GM21619 (cell line): Measurements from ENCODE around the gene PDIA4.
"Not testable (repeated sequence)": the region's sequence is repeated elsewhere in the genome, so short reads cannot be mapped to it uniquely, and the experiment has no call there.

ENCODE experiments used
- ATAC-seq: cut with Tn5 transposase; IDR thresholded peaks from one replicate; pipeline ENCODE4 v1.9.1; 2021; ENCODE audit not compliant: unreplicated experiment

PDIA4 gene, protein sequence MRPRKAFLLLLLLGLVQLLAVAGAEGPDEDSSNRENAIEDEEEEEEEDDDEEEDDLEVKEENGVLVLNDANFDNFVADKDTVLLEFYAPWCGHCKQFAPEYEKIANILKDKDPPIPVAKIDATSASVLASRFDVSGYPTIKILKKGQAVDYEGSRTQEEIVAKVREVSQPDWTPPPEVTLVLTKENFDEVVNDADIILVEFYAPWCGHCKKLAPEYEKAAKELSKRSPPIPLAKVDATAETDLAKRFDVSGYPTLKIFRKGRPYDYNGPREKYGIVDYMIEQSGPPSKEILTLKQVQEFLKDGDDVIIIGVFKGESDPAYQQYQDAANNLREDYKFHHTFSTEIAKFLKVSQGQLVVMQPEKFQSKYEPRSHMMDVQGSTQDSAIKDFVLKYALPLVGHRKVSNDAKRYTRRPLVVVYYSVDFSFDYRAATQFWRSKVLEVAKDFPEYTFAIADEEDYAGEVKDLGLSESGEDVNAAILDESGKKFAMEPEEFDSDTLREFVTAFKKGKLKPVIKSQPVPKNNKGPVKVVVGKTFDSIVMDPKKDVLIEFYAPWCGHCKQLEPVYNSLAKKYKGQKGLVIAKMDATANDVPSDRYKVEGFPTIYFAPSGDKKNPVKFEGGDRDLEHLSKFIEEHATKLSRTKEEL

DNA sequence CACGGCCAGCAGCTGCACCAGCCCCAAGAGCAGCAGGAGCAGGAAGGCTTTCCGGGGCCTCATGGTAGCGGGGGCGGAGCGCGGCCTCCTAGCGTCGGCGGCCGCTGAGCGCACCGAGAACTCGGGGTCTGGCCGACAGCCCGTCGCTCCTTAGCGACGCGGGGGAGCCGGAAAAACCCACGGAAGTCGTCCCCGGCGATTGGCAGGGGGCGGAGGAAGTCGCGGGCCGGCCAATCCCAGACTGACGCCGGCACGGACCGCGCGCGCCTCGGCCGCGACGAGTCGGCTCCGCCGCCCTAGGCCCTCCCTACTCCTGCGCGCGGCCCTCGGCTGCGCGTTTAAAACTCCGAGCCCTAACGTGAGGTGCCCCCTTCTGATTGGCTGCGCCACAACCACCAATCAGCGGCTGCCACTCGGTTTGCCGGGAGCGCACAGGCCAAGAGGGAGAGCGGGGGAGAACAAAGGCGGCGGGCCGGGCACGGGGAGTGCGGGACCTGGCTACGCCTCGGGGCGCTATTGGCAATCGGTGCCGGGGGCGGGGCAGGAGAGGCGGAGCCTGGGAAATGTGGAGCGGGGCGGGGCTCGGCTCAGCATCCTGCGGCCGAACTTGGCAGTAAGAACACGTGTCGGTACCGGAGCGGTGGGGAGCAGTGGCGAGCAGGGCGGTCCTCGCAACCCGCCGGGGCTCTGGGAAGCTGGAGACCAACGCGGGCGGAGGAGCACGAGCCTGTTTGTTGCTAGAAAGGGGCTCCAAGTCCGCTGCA lies at the start of gene PDIA4:
Gene PDIA4 (minus strand): TSS at position 160 of the 764 bp plus-strand sequence. CDS start 97 bp downstream, at position 63.
- ATAC-seq = peak; percentile 88

DNA sequence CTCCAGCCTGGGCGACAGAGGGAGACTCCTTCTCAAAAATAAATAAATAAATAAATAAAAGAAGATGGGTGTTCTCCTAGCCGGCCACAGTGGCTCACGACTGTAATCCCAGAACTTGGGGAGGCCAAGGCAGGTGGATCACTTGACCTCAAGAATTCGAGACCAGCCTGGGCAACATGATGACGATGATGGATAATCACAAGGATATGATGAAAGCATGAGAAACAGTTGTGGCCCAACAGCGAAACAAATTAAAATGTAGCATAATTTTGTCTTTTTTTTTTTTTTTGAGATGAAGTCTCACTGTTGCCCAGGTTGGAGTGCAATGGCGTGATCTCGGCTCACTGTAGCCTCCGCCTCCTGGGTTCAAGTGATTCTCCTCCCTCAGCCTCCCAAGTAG lies 49.3 kb upstream of the PDIA4 start:
- ATAC-seq = no peak

GRCh38 chr7:149075286-149075685 lies 47.0 kb upstream of the PDIA4 start:
- no peak for ATAC-seq

DNA sequence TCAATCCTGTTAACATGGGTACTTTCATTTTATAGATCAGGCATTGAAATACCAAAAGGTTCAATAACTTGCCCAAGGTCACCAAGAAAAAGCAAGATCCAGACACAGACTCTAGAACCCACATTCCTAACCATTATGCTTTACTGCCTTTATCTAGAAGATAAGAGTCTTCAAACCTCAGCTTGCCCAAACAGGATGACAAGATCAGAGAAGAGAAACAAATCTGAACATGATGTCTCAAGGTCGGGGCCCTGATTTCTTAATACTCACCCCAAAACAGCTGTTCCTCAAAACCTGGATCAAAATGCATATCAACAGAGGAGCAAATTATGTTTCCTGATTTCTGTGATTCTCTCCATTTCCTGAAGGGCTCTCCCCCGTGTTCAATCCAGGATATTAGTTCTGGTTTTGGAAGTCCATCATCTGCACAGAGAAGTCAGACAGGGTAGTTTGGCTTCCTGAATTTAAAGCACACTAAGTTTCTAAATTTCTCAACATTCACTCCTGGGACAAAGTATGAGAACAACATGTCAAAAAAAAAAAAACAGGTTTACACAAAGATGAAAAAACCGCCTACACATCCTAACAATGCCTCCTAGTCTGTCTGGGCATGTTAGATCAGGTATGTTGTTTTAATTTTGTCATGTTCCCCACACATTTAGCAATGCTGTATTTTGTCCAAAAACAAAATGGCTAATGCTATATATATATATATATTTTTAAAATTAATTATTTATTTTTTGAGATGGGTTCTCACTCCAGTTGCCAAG lies 46.0 kb upstream of the PDIA4 start:
- no peak for ATAC-seq

DNA sequence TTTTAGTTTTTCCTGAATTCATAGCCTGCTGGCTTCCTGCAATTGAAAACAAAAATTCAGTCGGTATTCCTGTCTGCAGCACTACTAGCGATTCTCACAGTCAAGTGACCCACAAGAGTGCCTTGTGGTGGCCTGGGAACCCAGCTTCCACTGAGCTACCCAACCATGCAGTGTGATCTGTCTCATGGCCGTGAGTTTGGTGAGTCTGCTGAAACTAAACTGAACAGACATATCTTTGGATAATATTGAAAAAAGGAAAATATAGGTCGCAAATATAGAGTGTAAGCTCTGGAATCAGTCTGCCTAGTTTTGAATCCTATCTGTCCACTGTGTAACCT lies 44.1 kb upstream of the PDIA4 start:
- no peak for ATAC-seq

DNA sequence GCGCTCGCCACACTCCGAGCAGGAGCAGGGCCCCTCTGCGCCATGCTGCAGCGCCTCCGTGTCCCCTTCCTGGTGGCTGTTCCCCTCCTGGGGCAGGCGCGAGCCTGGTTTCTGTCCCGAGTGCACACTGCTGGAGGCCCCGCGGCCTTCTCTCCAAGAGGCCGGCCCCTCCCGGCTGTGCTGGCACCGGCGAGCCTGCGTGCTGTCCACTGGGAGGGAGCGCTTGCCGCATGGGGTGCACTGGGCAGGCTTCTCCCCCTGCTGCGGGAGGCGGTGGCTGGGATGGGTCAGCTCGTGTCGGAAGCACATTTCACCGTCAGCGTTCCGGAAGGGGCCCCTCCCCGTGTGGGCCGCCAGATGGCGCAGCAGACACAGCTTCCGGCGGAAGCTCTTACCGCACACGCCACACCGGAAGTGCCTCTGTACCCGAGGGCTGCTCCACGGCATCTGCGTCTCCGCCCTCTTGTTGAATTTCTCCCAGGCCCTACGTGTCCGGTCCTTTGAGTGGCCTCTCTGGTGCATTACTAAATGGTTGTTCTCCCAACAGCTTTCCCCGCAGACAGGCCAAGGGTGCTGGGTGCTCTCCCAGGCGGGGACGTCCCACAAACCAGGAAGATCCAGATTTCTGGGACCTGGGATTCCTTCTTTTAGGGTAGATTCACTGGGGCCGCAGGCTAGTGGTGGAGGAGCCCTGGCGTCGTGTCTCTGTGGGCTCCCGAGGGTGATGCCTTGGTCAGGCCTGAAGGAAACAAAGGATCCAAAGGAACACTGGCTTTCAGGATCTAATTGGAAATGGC lies 43.5 kb upstream of the PDIA4 start:
- ATAC-seq = no peak

- ATAC-seq = no peak
Observed at GRCh38 chr7:149071182-149071635, 42.9 kb upstream of the PDIA4 start.

- no peak for ATAC-seq
Observed at GRCh38 chr7:149070372-149071125, 42.2 kb upstream of the PDIA4 start.

- ATAC-seq = no peak
Observed at GRCh38 chr7:149067869-149068268, 39.6 kb upstream of the PDIA4 start.

DNA sequence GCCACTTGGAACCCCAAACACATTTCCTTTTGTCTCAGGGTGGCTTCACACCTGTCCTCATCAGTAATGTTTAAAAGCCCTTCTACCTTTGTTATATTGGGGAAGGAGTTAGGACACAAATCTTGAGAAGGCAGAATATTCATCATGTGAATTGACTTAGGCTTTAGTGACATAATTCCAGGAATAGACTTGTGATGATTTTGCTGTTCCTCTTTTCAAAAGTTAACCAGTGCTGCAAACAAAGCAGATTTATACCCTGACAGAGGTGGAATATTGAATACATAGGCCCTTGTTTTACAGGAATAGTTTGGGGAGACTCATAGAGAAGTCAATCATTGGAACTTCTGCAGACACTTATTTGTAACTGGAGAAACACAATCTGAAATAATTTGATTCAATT lies 35.2 kb upstream of the PDIA4 start:
- no peak for ATAC-seq

GRCh38 chr7:149062217-149062899 lies 34.1 kb upstream of the PDIA4 start:
- ATAC-seq = not testable (repeated sequence)

DNA sequence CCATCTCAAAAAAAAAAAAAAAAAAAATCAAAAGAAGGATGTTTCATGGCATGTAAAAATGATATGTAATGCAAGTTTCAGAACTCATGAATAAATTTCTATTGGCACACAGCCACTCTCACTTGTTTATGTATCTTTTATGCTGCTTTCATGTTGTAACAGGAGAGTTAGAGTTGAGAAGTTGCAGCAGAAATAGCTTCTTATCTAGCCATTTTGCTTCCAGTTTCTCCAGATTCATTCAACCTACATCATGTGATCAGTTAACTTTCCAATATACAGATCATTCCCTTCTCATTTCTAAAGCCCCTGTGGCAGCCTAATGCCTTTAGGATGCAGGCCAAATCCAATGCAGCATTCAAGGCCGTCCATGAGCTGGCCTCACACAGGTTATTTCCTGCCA lies 31.9 kb upstream of the PDIA4 start:
- ATAC-seq = no peak

DNA sequence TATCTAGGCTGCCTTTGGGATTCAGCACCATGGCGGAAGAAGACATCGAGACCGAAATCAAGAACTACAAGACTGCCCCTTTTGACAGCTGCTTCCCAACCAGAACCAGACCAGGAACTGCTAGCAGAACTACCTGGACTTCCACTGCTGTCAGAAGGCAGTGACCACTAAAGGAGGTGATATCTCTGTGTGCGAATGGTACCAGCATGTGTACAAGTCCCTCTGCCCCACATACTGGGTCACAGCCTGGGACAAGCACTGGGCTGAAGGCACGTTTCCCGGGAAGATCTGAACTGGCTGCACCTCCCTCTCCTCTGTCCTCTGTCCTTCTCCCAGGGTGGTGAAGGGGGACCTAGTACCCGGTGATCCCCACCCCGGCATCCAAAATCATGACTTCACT lies 25.6 kb upstream of the PDIA4 start:
- no peak for ATAC-seq

DNA sequence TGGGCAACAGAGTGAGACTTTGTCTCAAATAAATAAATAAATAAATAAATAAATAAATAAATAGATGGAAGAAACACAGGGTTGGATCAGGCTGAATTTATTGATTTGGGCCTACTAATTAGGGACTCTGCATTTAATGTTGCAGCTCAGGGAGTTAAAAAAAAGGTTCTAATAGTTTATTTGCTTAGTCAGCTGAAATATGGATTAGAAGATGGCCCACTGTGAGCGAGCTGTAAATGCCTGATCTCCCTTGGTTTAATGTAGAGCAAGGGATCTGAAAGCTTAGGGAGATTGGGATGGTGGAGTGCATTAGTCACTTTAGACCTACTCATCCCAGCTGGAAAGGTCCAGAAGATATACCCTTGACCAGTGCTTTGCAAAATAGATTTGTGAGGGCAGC lies 25.1 kb upstream of the PDIA4 start:
- no peak for ATAC-seq

DNA sequence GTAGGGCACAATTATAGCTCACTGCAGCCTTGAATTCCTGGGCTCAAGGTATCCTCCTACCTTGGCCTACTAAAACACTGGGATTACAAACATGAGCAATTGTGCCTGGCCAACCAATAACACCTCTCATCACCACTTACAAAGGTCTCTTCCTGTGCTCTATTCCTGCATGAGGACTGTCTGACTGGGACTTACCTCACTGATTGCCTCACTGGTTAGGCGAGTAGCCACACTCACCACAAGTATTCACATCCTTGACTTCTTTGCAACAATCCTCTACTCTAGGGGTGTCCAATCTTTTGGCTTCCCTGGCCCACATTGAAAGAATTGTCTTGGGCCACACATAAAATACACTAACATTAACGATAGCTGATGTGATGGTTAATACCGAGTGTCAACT lies 22.6 kb upstream of the PDIA4 start:
- ATAC-seq = no peak

DNA sequence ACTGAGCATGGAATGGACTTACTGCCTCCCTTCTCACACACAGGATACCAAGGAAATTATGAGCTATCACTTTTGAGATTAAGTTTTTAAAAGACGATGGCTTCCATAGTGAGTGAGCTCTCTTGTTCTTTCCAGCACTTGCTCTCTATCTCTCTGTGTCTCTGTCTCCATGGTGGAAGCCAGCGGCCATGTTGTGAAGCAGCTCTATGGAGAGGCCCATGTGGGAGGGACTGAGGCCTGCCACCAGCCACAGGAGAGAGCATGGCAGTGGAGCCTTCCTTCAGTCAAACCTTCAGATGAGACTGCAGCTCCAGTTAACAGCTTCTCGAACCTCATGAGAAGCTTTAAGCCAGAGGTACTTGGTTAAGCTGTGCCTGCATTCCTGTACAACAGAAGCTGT lies 20.5 kb upstream of the PDIA4 start:
- no peak for ATAC-seq

GRCh38 chr7:149046416-149046815 lies 18.1 kb upstream of the PDIA4 start:
- no peak for ATAC-seq

DNA sequence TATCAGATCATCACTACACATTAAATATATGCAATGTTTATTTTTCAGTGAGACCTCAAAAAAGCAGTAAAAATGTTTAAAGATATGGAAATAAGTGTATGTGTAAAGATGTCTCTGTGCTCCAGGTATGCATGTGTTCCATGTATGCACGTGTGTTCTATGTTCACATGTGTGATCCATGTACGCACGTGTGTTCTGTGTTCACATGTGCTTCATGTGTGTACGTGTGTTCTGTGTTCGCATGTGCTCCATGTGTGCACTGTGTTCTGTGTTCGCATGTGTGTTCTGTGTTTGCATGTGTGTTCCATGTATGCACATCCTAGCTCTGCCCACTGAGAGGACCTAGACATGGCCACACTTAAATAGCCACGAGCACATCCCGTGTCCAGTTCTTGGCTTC lies 15.6 kb upstream of the PDIA4 start:
- ATAC-seq = no peak

GRCh38 chr7:149041350-149041749 lies 13.0 kb upstream of the PDIA4 start:
- ATAC-seq = no peak
